Measurements from ENCODE around the gene GSTO2. TPM values are rescaled to one million over a fixed set of nuclear protein-coding genes. Genes with fewer than 3 reads are reported as not detected.

GSTO2 gene
- total and polyA plus RNA-seq, 2 of the 13 experiments (the other 11 are each of a cell fraction or from before 2014, with no cell fraction given) = 2.1 to 7.9 TPM

DNA sequence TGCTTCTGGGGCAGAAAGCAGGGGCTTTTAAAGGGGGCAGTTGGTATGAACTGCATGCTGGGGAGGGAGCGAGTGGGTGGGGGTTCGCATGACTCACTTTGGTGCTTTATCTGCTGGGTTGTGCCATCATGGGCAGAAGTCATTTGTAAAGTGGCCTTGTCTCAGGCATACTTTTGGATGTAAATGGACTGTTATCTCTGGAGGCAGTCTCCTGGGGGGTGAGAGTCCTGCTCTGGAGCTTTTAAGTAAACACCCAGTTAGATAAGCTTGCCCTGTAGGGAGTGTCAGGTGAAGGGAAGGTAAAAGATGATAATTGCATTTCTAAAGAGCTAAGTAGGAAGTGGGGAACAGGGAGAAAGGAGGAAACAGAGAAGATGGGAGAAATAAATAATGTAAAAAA, 15.9 kb upstream of the GSTO2 start (continued):
- TF ChIP-seq, protein P1, sequence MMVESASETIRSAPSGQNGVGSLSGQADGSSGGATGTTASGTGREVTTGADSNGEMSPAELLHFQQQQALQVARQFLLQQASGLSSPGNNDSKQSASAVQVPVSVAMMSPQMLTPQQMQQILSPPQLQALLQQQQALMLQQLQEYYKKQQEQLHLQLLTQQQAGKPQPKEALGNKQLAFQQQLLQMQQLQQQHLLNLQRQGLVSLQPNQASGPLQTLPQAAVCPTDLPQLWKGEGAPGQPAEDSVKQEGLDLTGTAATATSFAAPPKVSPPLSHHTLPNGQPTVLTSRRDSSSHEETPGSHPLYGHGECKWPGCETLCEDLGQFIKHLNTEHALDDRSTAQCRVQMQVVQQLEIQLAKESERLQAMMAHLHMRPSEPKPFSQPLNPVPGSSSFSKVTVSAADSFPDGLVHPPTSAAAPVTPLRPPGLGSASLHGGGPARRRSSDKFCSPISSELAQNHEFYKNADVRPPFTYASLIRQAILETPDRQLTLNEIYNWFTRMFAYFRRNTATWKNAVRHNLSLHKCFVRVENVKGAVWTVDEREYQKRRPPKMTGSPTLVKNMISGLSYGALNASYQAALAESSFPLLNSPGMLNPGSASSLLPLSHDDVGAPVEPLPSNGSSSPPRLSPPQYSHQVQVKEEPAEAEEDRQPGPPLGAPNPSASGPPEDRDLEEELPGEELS (CRISPR knock-in tag; IDR thresholded peaks at IDR 0.05) = peak; percentile 95
- TF ChIP-seq SIX4 (CRISPR knock-in tag; IDR thresholded peaks at IDR 0.05) (peak; percentile 89), RBM39 (IDR thresholded peaks at IDR 0.05; ENCODE audit: low read depth, low read length, poor library complexity, severe bottlenecking) (no peak), RBM22 (optimal IDR thresholded peaks at IDR 0.05; ENCODE audit: low read length) (no peak), TIGD3 (CRISPR knock-in tag; IDR thresholded peaks at IDR 0.05; ENCODE audit: borderline replicate concordance) (no peak), ZNF276 (CRISPR knock-in tag; IDR thresholded peaks at IDR 0.05; ENCODE audit: low read depth) (no peak), KLF11 (CRISPR knock-in tag; IDR thresholded peaks at IDR 0.05) (no peak), ZNF629 (CRISPR knock-in tag; conservative IDR thresholded peaks at IDR 0.05) (no peak), ZC3H4 (CRISPR knock-in tag; IDR thresholded peaks at IDR 0.05; ENCODE audit: borderline replicate concordance) (no peak), KAT8 (CRISPR knock-in tag; IDR thresholded peaks at IDR 0.05) (no peak; the same call in none of the 2 replicates), NCOA5 (CRISPR knock-in tag; IDR thresholded peaks at IDR 0.05) (no peak), ZNF83 (CRISPR knock-in tag; IDR thresholded peaks at IDR 0.05; ENCODE audit: borderline replicate concordance) (no peak), ZNF598 (CRISPR knock-in tag; IDR thresholded peaks at IDR 0.05; ENCODE audit: borderline replicate concordance) (no peak), ISL2 (CRISPR knock-in tag; IDR thresholded peaks at IDR 0.05) (peak; percentile 96), ZNF564 (CRISPR knock-in tag; IDR thresholded peaks at IDR 0.05) (no peak), ZBTB7B (CRISPR knock-in tag; IDR thresholded peaks at IDR 0.05) (peak; percentile 89), ZSCAN31 (CRISPR knock-in tag; IDR thresholded peaks at IDR 0.05; ENCODE audit: low read depth) (no peak), ZNF496 (CRISPR knock-in tag; IDR thresholded peaks at IDR 0.05; ENCODE audit: insufficient replicate concordance) (no peak), ETV5 (CRISPR knock-in tag; IDR thresholded peaks at IDR 0.05; ENCODE audit: borderline replicate concordance) (peak; percentile 56; the same call in 1 of the 2 replicates), ZNF33B (CRISPR knock-in tag; IDR thresholded peaks at IDR 0.05) (no peak)
- TF ChIP-seq, protein P2, sequence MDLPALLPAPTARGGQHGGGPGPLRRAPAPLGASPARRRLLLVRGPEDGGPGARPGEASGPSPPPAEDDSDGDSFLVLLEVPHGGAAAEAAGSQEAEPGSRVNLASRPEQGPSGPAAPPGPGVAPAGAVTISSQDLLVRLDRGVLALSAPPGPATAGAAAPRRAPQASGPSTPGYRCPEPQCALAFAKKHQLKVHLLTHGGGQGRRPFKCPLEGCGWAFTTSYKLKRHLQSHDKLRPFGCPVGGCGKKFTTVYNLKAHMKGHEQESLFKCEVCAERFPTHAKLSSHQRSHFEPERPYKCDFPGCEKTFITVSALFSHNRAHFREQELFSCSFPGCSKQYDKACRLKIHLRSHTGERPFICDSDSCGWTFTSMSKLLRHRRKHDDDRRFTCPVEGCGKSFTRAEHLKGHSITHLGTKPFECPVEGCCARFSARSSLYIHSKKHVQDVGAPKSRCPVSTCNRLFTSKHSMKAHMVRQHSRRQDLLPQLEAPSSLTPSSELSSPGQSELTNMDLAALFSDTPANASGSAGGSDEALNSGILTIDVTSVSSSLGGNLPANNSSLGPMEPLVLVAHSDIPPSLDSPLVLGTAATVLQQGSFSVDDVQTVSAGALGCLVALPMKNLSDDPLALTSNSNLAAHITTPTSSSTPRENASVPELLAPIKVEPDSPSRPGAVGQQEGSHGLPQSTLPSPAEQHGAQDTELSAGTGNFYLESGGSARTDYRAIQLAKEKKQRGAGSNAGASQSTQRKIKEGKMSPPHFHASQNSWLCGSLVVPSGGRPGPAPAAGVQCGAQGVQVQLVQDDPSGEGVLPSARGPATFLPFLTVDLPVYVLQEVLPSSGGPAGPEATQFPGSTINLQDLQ (CRISPR knock-in tag; IDR thresholded peaks at IDR 0.05) = no peak
- TF ChIP-seq, protein P3, sequence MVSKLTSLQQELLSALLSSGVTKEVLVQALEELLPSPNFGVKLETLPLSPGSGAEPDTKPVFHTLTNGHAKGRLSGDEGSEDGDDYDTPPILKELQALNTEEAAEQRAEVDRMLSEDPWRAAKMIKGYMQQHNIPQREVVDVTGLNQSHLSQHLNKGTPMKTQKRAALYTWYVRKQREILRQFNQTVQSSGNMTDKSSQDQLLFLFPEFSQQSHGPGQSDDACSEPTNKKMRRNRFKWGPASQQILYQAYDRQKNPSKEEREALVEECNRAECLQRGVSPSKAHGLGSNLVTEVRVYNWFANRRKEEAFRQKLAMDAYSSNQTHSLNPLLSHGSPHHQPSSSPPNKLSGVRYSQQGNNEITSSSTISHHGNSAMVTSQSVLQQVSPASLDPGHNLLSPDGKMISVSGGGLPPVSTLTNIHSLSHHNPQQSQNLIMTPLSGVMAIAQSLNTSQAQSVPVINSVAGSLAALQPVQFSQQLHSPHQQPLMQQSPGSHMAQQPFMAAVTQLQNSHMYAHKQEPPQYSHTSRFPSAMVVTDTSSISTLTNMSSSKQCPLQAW (CRISPR knock-in tag; IDR thresholded peaks at IDR 0.05) = peak; percentile 77; the same call in 1 of the 2 replicates

Measured in HepG2 (cell line).